Activated CD4-positive, alpha-beta T cell treated with anti-CD3 and anti-CD28 coated beads, Interleukin-2, Interleukin-6, amounts not matched to agents 100 ng/mL and 50 ng/mL, durations not matched to agents 16 hours and 8 hours (primary cell): ENCODE measurements around the gene FBLN7.

ENCODE experiments used
- DNase-seq: peaks from one replicate; pipeline ENCODE4 v3.0.0-alpha.2; 2020

FBLN7 gene

DNA sequence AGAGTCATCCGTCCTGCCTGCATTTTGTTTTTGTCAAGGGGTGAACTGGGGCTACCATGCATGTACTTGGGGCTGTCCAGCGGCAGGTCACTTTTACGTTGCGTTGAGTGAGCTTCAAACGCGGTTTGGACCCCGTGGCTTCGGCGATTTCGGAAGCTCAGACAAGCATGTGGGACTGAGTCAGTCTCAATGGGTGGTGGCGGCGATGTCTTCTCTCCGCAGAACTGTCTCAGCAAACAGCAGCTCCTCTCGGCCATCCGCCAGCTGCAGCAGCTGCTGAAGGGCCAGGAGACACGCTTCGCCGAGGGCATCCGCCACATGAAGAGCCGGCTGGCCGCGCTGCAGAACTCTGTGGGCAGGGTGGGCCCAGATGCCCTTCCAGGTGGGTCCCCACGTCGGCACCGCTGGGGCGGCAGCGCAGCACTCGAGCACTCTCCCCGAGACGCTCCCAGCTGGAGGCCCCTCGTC lies 21.3 kb downstream of the FBLN7 start:
- DNase-seq, result no peak

DNA sequence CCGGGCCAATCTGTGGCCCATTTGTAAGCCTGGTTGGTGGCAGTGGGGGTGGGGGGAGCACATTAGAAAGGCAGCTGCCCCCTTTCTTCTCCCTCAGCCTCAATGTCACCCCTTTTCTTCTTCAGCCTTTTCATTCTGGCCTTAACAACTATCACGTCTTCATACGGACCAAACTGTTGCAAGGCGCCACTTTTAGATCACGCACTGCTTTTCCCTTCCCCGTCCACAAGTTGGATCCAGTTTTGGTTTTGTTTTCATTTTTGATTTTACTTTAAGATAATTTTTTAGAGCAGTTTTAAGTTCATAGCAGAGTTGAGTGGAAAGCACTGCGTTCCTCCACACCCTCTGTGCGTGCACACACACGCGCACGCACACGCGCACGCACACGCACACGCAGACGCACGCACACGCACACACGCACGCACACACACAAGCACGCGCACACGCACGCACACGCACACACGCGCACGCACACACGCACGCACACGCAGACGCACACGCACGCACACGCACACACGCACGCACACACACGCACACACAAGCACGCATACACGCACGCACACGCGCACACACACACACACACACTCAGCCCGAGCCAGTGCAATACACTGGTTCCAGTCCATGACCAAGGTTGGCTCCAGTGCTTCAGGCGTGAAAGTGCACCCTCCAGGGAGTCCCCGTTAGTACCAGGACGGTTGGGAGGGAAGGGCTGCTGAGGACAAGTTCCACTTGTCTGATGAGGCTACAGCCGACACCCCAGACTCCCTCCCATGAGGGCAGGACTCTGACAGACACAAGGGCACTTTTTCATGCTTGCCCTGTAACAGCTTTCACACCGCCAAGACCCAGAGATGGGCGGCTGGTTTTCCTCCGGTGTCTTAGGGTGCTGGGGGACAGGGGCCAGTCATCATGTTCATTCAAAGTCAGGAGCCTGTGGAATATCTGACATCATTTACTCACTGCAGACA lies 22.4 kb downstream of the FBLN7 start:
- no peak for DNase-seq

GRCh38 chr2:112161431-112162145 lies 23.4 kb downstream of the FBLN7 start:
- no peak for DNase-seq

DNA sequence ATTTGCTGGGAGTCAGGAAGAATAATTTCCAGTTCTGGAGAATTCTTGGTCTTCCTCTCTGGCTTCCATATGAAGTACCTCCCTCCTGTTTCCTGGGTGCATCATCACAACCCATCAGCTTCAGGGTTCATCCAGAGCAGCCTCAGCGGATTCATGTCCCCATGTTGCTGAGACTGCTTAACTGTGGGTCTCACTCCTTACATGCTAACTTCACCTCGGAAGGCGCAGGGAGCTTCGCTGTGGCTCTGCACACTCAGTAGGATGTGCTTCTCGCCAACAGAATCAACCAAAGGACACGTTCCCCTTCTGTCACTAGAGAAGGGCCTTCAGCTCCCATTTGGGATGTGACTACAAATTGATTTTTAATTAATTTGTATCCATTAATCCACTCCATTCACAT lies 24.2 kb downstream of the FBLN7 start:
- no peak for DNase-seq

- DNase-seq, result no peak
Observed at GRCh38 chr2:112162956-112163355, 24.8 kb downstream of the FBLN7 start.

DNA sequence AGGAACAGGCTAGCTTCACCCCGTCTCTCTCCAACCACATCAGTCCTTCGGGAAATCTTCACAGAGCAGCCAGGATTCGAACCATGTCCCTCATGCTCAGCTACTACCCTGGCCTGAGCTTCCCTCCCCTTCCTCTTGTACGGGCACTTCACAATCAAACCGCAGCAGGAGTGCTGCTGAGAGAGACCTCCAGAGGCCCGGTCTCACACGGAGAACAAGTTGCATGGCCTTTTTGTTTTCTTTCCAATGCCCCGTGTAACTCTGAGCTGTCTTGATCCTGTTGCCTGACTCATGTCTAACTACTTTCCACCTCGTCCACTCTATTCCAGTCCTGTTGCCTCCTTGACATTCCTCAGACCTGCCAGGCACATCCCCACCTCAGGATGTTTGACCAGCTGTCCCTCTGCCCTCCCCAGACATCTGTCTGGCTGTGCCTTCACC lies 25.4 kb downstream of the FBLN7 start:
- DNase-seq, result no peak

DNA sequence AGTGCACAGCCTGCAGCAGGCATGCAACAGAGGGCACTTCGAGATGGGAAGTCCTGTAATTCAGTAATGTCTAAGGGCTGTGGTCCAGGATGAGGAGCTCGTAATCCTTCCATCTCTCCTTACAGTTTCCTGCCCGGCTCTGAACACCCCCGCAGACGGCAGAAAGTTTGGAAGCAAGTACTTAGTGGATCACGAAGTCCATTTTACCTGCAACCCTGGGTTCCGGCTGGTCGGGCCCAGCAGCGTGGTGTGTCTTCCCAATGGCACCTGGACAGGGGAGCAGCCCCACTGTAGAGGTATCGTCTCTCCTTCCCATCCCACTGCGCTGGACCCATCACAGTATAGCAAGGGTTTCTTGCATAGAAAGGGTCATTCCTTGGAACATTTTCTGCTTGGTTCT lies 26.7 kb downstream of the FBLN7 start:
- no peak for DNase-seq

- no peak for DNase-seq
Observed at GRCh38 chr2:112165296-112165695, 27.1 kb downstream of the FBLN7 start.

DNA sequence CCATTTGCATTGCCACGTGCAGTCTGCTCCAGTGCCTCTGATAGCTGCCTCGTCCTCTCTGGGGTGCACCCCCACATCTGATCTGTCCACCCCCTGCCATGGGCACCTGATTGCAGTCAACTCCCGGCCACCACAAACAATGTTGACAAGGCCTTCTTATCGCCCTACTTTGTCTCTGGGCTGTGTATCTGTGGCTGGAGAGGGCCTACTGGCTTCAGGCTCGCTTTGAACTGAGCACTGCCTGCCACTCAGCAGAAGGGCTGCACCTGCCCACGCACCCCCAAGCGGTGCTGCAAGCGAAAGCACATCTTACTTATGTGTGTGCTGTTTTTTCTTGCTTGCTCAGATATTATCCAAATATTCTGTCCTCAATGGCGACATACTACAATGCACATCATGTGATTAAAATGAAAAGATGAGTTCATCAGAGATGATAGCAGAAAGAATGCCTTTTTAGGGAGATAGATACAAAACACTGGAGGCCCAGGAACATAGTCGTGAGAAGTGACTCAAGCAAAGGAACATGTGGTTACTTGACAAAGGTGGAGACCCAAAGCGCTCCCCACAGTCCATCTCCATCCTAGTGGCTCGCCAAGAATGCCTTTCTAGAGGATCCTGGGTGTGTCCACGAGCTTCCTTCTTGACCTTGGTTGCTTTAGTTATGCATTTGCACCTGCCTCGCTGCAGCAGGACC lies 28.8 kb downstream of the FBLN7 start:
- DNase-seq, result no peak

- no peak for DNase-seq
Observed at GRCh38 chr2:112168422-112169124, 30.4 kb downstream of the FBLN7 start.

GRCh38 chr2:112170495-112170894 lies 32.3 kb downstream of the FBLN7 start:
- DNase-seq, result no peak

- no peak for DNase-seq
Observed at GRCh38 chr2:112173646-112174319, 35.6 kb downstream of the FBLN7 start.

GRCh38 chr2:112174383-112174782 lies 36.2 kb downstream of the FBLN7 start:
- DNase-seq, result no peak

DNA sequence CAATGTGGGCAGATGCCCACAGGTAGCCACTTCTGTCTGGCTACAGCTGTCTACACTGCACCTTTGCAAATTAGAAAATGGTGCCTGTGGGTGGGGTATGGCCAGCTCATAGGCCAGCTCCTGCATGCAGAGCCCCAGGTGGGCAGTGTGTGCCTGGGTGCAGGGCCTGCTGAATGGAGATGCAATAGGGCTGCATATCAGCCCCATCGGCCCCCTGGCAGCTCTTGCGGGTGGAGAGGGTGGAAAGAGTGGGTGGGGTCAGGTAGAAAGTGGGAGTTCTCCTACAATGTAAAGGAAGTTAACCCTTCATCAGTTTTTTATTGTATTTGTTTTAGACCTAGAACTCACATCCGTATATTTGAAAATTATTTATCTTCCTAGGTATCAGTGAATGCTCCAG lies 37.1 kb downstream of the FBLN7 start:
- no peak for DNase-seq

GRCh38 chr2:112175958-112176573 lies 37.9 kb downstream of the FBLN7 start:
- DNase-seq, result no peak

- peak; percentile 61 for DNase-seq
Observed at GRCh38 chr2:112181571-112182290, 43.5 kb downstream of the FBLN7 start.

DNA sequence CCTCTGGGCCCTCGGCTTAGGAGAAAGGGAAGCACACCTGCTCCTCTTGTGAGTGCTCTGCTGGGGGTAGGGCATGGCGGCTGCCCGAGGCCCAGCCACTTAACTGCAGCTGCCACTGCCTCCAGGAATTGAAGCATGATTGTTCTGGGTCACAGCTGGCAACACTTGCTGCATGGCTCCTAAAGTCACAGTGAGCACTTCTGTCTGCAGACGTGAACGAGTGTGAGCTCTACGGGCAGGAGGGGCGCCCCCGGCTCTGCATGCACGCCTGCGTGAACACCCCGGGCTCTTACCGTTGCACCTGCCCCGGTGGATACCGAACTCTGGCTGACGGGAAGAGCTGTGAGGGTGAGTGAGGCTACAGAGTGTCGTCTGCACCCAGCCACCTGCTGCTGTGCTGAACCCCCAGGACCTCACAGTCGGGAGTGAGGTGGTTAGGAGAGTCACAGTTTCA lies 44.4 kb downstream of the FBLN7 start:
- peak; percentile 41 for DNase-seq

GRCh38 chr2:112183327-112184025 lies 45.3 kb downstream of the FBLN7 start:
- DNase-seq, result no peak

DNA sequence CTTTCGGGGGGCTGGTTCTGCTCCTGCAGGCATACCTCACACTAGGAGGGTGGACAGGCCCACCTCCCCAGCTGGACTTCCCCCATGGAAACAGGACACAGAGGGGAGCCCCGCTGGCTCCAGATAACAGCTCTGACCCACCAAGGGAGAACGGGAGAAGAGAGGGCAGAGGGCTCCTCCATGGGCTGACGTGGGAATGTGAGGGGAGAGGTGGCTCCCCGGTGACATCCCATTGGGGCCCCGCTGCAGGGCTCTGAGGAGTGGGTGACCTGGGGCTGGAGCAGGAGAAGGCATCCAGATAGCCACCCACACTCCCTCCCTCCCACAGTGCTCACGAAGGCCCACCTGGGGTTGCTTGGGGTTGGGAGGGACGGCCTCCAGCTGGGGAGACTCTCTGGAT lies 45.9 kb downstream of the FBLN7 start:
- no peak for DNase-seq

- no peak for DNase-seq
Observed at GRCh38 chr2:112185131-112185530, 46.9 kb downstream of the FBLN7 start.
